ENCODE data around the gene FUT2.

- TF ChIP-seq MAX (IDR thresholded peaks at IDR 0.05; ENCODE audit: low read depth, low read length) (no peak), CTCF (IDR thresholded peaks at IDR 0.05; ENCODE audit: low read depth, low read length) (no peak)
Measured at GRCh38 chr19:48722196-48722708, 26.5 kb downstream of the FUT2 start.
